HG03159 (cell line): ENCODE measurements around the gene SS18L1.
"Not testable (repeated sequence)": the region's sequence is repeated elsewhere in the genome, so short reads cannot be mapped to it uniquely, and the experiment has no call there.

Experiments used
- ATAC-seq: cut with Tn5 transposase; IDR thresholded peaks from one replicate; pipeline ENCODE4 v1.9.1; 2021; ENCODE audit warnings: mild to moderate bottlenecking, moderate library complexity; ENCODE audit not compliant: unreplicated experiment

SS18L1 gene

GRCh38 chr20:62136283-62137091, 7.1 kb upstream of the SS18L1 start:
- ATAC-seq = no peak

DNA sequence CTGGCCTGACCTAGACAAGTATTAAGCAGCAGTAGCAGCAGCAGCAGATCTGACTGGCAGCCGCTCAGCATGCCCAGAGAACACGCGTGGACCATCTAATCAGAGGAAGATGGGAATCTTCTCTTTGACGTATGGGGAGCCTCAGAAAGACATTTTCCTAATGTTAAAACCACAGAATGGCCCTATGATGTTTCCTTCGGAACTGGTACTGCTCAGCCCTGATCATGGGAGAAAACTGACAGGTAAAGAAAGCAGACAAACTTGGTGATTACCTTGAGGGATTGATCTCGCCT, 6.5 kb upstream of the SS18L1 start:
- ATAC-seq = no peak

DNA sequence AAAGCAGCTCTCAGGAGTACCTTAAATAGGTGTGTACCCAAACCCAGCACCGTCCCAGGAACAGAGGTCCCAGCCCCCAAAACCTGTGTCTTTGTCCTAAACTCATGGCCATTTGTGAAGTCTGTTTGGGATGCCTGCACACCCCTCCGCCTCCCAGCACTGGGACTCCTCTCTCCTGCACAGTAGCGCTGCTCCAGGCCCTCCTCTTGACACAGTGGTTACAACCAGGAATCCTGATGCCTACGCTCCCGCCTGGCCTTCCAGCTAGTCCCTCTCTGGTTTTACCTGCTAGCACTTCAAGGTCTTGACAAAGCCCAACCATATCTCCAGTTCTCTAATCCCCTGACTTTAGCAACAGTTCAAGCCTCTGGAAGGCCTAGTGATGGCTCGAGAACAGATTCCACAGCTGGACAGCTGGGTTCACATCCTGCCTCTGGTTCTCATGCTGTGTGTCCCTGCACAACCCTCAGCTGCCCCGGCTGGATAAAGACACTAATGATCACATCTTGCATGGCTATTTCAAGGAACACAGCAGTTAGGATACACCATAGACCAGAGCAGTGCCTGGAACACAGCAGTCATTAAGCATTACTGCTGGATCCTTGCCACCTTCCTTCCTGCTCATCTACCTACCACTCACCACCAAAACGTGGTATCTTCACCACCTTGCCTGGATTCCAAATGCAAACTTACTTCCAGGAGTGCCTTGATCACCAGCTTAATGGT, 5.9 kb upstream of the SS18L1 start:
- no peak for ATAC-seq

- no peak for ATAC-seq
Observed at GRCh38 chr20:62138204-62138543, 5.4 kb upstream of the SS18L1 start.

DNA sequence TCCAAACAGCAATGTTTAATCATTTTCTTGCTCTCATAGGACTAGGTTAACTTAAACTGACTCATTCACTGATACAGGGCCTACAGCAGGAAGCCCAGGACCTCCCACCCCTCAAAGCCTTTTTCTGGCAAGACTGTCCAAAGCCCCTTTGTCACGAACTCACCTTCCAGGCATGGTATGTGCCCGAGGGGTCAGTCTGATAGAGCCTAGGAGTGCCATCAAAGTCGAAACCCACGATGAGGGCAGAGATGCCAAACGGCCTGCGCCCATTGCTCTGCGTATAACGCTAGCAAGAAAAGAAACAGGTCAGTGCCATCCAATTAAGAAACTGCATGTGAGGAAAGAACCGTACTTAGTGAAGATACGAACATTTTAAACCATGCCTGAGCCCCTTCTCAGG, 4.7 kb upstream of the SS18L1 start:
- no peak for ATAC-seq

- ATAC-seq = no peak
Observed at GRCh38 chr20:62139636-62140035, 3.9 kb upstream of the SS18L1 start.

- ATAC-seq = no peak
Observed at GRCh38 chr20:62141043-62141396, 2.5 kb upstream of the SS18L1 start.

GRCh38 chr20:62141397-62142251, 1.9 kb upstream of the SS18L1 start:
- no peak for ATAC-seq

GRCh38 chr20:62142252-62143080, 1.1 kb upstream of the SS18L1 start:
- ATAC-seq = peak; percentile 15

DNA sequence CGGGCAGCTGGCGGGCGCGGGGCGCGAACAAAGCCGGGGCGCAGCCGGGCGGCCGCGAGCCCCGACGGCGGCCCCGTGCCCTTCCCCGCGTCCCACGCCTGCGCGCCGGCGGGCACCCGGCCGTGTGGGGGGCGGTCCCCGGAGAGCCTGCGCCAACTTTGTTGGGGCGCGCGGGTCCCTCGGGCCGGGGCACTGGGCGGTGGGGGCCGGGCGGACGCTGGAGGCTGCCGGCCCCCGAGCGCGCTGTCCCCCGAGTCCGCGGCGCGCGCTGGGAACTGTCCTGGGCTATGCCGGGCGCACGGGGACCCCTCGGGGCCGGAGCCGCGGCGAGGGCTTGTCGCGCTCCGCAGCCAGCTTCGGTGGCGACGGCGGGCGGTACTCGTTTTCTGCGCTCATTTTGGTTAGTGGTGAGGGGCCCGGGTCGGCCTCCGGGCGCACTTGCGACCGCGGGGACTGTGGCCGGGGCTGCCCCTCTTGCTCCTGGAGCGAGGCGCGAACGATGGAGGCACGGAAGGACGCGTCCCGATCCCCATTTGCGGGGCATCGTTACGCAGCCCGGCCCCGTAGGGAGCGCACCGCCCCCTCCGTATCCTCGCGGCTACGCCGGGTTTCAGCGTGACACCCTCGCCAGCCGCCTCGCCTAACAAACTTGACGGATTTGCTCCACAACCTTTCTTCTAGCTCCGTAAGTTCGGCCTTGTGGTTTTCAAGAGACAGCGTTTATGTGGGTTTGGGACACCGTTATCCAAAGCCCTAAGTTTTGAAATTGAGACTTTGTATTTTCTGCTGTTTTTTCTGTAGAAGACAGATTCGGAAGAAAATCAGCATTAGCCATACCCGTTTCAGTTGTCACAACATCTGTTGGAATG, 622 bp downstream of the SS18L1 start:
- ATAC-seq = peak; percentile 3

GRCh38 chr20:62145688-62146018, 2.1 kb downstream of the SS18L1 start:
- ATAC-seq = no peak

DNA sequence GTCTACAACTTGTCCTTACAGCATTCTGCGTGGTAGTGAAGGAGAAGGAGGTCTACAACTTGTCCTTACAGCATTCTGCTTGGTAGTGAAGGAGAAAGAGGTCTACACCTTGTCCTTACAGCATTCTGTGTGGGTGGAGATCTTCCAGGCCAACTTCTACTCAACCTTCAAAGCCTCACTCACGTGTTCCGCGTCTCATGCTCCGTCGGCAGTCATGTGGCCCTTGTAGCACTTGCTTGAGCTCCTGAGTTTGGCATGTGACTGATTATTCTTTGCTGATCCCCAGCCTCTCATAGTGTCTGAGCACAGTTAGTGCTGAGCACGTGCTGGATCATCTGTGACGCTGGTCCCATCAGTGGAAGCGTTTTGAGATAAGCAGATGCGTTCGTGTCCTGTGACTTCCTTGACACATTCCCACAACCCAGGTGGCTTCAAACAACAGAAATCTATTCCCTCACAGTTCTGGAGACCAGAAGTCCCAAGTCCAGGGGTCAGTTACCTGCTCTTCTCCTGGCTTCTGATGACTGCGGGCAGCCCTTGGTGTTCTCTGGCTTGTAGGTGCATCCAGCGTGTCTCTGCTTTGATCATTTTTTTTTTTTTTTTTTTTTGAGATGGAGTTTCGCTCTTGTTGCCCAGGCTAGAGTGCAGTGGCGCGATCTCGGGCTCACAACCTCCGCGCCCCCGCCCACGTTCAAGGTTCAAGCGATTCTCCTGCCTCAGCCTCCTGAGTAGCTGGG, 2.6 kb downstream of the SS18L1 start:
- ATAC-seq = no peak

- no peak for ATAC-seq
Observed at GRCh38 chr20:62147125-62147524, 3.6 kb downstream of the SS18L1 start.

- no peak for ATAC-seq
Observed at GRCh38 chr20:62147528-62147927, 4.0 kb downstream of the SS18L1 start.

DNA sequence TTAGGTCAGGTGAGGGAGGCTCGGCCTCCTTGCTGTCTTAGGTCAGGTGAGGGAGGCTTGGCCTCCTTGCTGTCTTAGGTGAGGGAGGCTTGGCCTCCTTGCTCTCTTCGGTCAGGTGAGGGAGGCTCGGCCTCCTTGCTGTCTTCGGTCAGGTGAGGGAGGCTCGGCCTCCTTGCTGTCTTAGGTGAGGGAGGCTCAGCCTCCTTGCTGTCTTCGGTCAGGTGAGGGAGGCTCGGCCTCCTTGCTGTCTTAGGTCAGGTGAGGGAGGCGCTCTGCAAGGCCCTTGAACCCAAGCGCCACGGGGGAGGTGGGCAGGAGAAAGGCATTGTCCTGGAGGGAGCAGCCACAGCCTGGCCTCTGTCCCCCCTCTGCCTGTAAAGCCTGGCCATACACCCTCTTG, 4.8 kb downstream of the SS18L1 start:
- ATAC-seq = not testable (repeated sequence)

DNA sequence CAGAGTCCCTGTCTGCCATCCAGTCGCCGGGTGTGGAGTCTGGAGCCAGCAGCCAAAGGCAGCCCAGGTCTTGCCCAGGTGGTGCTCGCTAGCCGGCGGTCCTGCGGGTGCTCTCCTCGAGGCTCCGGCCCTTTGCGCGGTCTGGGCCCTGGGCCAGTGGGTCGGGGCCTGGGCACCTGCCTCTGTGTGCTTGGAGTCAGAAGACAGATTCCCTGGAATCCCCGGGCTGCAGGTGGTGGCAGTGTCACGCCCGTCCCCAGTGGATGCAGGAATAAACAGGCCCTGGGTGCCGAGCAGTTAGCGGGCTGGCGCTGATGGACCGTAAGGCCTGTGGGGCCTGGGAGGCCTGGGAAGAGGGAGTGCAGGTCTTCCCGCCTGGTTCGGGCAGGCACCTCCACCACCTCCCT, 5.3 kb downstream of the SS18L1 start:
- no peak for ATAC-seq

DNA sequence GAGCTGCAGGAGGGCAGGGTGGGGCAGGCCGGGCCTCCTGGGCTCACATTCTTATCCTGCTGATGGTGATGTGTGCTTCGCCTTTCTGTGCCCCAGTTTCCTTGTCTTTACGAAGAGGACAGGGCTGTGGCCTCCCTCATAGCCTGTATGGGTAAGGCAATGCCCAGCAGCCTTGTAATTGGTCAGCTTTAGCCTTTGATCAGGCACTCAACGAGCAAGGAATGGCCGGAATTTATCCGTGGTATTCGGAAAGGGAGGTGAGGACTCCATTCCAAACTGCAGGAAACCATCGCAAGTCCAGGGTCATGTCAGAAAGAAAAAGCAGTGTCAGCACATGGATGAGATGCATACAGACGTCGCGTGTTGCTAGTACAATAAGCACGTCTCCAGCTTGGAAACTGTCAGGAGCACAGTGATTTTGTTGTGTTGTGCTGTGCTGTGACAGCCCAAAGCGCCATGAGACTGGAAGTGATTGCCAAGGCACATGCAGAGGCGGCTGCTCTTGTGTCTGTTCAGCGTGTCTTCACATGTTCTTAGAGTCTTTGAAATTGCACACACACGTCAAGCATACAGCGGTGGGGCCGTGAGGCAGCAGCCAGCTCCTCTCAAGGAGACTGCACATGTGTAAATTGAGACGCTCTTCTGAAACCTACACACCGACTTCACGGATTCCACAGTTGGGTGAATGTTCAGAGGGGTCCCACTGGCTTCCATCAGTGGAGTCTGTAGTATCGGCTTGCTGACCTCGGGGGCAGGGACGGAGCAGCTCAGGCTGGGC, 6.2 kb downstream of the SS18L1 start:
- ATAC-seq = no peak

- no peak for ATAC-seq
Observed at GRCh38 chr20:62150310-62150575, 6.7 kb downstream of the SS18L1 start.

DNA sequence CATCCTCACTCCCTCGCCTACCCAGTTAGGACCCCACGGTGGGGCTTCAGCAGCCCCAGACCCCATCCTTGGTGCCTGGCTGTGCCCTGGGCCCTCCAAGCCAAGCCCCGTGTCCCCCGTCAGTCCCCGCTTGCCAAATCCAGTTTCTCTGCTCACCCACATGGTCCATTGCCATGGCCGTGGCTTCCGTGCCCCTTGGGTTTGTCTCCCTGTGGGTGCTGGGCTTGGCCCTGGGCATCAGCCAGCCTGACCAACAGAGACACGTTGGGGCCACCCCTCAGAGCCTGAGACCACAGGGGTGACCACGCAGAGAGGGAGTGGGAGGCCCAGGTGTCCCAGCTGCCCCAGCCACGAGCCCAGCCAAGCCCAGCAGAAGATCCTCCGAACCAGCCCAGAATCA, 7.7 kb downstream of the SS18L1 start:
- ATAC-seq = no peak
